HG03558 (cell line): Measurements from ENCODE around the gene BANP.
A peak's percentile ranks its signal among the peaks of the same experiment; 100 is the strongest.
"Not testable (repeated sequence)": the region's sequence is repeated elsewhere in the genome, so short reads cannot be mapped to it uniquely, and the experiment has no call there.

Experiments used
- ATAC-seq: cut with Tn5 transposase; IDR thresholded peaks from one replicate; pipeline ENCODE4 v1.9.1; 2021; ENCODE audit warnings: moderate number of reproducible peaks; ENCODE audit not compliant: unreplicated experiment; ENCODE audit errors: extremely low read depth

BANP gene

GRCh38 chr16:87950765-87951551, at the start of gene BANP:
Gene BANP, plus strand, starts transcription at chr16:87951434. Its CDS starts 23,682 bp downstream, at chr16:87975116.
- ATAC-seq: peak; percentile 72

GRCh38 chr16:87904963-87905362, 46.3 kb upstream of the BANP start:
- ATAC-seq: not testable (repeated sequence)

GRCh38 chr16:87905521-87905920, 45.7 kb upstream of the BANP start:
- ATAC-seq: not testable (repeated sequence)

GRCh38 chr16:87908101-87908500, 43.1 kb upstream of the BANP start:
- ATAC-seq: not testable (repeated sequence)

GRCh38 chr16:87909203-87909935, 41.9 kb upstream of the BANP start:
- ATAC-seq: not testable (repeated sequence)

GRCh38 chr16:87911106-87911763, 40.0 kb upstream of the BANP start:
- ATAC-seq: not testable (repeated sequence)

GRCh38 chr16:87912691-87913090, 38.5 kb upstream of the BANP start:
- ATAC-seq: not testable (repeated sequence)

GRCh38 chr16:87914021-87914725, 37.1 kb upstream of the BANP start:
- ATAC-seq: not testable (repeated sequence)

GRCh38 chr16:87914812-87915211, 36.4 kb upstream of the BANP start:
- ATAC-seq: no peak

GRCh38 chr16:87917503-87917902, 33.7 kb upstream of the BANP start:
- ATAC-seq: no peak

GRCh38 chr16:87918338-87918737, 32.9 kb upstream of the BANP start:
- ATAC-seq: no peak

GRCh38 chr16:87918866-87919680, 32.2 kb upstream of the BANP start:
- no peak for ATAC-seq

GRCh38 chr16:87919681-87919994, 31.6 kb upstream of the BANP start:
- no peak for ATAC-seq

- no peak for ATAC-seq
Observed at GRCh38 chr16:87921236-87921773, 29.9 kb upstream of the BANP start.

GRCh38 chr16:87922250-87922871, 28.9 kb upstream of the BANP start:
- ATAC-seq: no peak

- ATAC-seq: peak; percentile 69
Observed at GRCh38 chr16:87924041-87924810, 27.0 kb upstream of the BANP start.

- no peak for ATAC-seq
Observed at GRCh38 chr16:87924811-87925670, 26.2 kb upstream of the BANP start.
